ENCODE measurements around the gene RNF157.
"Not testable (repeated sequence)": the region's sequence is repeated elsewhere in the genome, so short reads cannot be mapped to it uniquely, and the experiment has no call there.

- TF ChIP-seq POLR2A, CTCF (IDR thresholded peaks at IDR 0.05): not testable (repeated sequence)
Observed at GRCh38 chr17:76252967-76253766, 12.9 kb upstream of the RNF157 start.
